Activated naive CD8-positive, alpha-beta T cell treated with anti-CD3 and anti-CD28 coated beads, Interleukin-2, amount 10 ng/mL, durations not matched to agents 7 days and 5 days (primary cell): ENCODE results near the gene TCERG1. TPM values are rescaled to one million over a fixed set of nuclear protein-coding genes. Genes with fewer than 3 reads are reported as not detected.

Experiments used
- ATAC-seq: fragments of 150-1000 bp; cut with Tn5 transposase; one replicate; pipeline ENCODE4 v1.10.0; 2021; ENCODE audit warnings: low read depth, moderate library complexity
- POLR2A ChIA-PET: fragments of 350-600 bp; sonication (Branson Sonifier 250); formaldehyde crosslinking; loops from one replicate; lab custom pipeline; 2021; ENCODE audit warnings: antibody characterized with exemption; lab: Charles Lee
- DNase-seq: peaks from one replicate; pipeline ENCODE4 v3.0.0; 2021
- H3K27ac Mint-ChIP-seq: one replicate; pipeline ENCODE4 v1.8.0; 2022; ENCODE audit warnings: mild to moderate bottlenecking, mixed read lengths
- H3K27me3 Mint-ChIP-seq: one replicate; pipeline ENCODE4 v1.8.0; 2022; ENCODE audit warnings: mild to moderate bottlenecking, moderate library complexity, mixed read lengths
- H3K36me3 Mint-ChIP-seq: one replicate; pipeline ENCODE4 v1.8.0; 2021; ENCODE audit warnings: mild to moderate bottlenecking, mixed read lengths
- H3K4me1 Mint-ChIP-seq: one replicate; pipeline ENCODE4 v1.8.0; 2021; ENCODE audit warnings: mixed read lengths
- H3K4me3 Mint-ChIP-seq: one replicate; pipeline ENCODE4 v1.8.0; 2022; ENCODE audit warnings: mild to moderate bottlenecking, moderate library complexity, mixed read lengths
- H3K9me3 Mint-ChIP-seq: one replicate; pipeline ENCODE4 v1.8.0; 2021; ENCODE audit warnings: mixed read lengths
- total RNA-seq, 2 experiments: library from RNA; stranded (reverse); gene quantifications; one replicate each; pipeline ENCODE4 v1.2.3, GENCODE V29; 2021

TCERG1 gene
- total RNA-seq, 2 experiments from 2014 or later = 79.9 to 90.2 TPM

DNA sequence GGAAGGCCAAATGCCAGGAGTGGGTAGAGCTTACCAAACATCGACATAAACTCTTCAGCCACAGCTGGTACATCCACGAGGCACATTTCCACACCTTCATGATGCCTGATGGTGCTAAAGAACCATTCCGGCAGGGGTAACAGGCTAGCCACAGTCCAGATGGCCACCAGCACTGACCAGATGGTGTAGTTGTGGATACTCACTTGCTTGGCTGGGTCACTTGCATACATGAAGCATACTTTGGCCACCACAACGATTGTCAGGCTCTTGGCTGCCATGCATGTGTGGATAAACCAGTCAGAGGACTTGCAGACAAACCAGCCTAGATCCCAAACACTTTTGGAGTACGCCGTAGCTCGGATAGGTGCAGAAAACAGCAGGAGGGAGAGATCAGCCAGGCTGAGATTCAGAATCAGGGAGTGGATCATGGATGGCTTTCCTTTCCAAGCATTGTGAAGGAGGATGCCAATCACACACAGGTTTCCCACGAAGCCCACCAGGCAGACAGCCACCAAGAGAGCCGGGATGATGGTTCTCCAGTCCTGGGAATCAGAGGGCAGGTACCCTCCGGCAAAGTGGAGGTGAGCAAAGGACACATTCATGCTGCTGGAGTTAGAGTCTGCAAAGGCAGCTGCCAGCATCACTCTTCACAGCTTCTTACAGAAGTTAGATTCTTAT is 68.5 kb downstream of the TCERG1 start:
- Mint-ChIP-seq H3K36me3 (peaks cover 9% of the 10 kb centered on the region), H3K4me1 (peaks cover 3% of the 10 kb centered on the region), H3K4me3 (no peak overlapping the region), H3K27ac (no peak overlapping the region), H3K9me3 (no peaks in the 10 kb centered on the region), H3K27me3 (peaks cover 8% of the 10 kb centered on the region)
- POLR2A ChIA-PET = no interaction called here
- DNase-seq = no peak
- no peak for ATAC-seq

DNA sequence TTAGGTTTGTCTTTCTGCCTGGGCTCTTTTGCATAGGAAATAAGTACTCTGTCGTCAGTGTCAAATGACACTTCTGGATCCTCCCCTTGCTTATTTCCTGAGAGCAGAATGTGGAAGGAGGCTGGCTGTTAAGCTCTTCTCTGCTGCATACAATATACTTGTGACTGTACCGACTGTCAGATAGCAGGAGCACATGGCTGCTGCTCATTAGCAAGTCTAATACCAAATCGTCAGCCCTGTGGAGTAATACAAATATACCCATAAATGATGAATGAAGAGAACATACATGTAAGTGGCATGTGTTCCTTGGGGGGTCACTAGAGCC is 69.0 kb downstream of the TCERG1 start, which contains the start of gene GPR151:
GPR151 (minus strand) TSS at position 40 of the 325 bp plus-strand sequence. CDS start 77 bp downstream, outside the sequence.
- Mint-ChIP-seq H3K36me3 (peaks cover 4% of the 10 kb centered on the region), H3K27ac (no peak within 1 kb of the TSS), H3K27me3 (peaks cover 8% of the 10 kb centered on the region), H3K4me3 (no peak within 1 kb of the TSS), H3K9me3 (no peaks in the 10 kb centered on the region), H3K4me1 (peaks cover 3% of the 10 kb centered on the region)
- DNase-seq (no peak), ATAC-seq (no peak)
- POLR2A ChIA-PET = no interaction called here

DNA sequence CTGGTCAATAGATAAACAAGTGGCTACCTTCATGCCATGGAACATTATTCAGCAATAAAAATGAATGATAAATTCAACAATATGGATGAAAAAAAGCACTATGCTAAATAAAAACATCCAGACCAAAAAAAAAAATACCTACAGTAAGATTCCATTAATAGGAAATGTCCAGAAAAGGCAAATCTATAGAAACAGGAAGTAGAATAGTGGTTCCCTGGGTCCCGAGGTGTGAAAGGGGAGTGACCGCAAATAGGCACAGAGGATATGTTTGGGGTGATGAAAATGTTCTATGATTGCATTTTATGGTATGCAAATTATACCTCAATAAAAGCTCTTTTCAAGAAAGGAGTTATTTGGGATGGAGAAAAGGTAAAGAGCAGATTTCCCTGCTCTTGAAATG is 72.4 kb downstream of the TCERG1 start:
- ATAC-seq = no peak
- Mint-ChIP-seq H3K4me1 (peaks cover 3% of the 10 kb centered on the region), H3K4me3 (no peak overlapping the region), H3K9me3 (no peaks in the 10 kb centered on the region), H3K27ac (no peak overlapping the region), H3K27me3 (peaks cover 10% of the 10 kb centered on the region), H3K36me3 (peaks cover 3% of the 10 kb centered on the region)
- POLR2A ChIA-PET = interaction anchor here (0.7 kb wide), 1 partner anchor 10 kb away, joined by 3 read pairs; no protein-coding TSS in a partner anchor
- no peak for DNase-seq

DNA sequence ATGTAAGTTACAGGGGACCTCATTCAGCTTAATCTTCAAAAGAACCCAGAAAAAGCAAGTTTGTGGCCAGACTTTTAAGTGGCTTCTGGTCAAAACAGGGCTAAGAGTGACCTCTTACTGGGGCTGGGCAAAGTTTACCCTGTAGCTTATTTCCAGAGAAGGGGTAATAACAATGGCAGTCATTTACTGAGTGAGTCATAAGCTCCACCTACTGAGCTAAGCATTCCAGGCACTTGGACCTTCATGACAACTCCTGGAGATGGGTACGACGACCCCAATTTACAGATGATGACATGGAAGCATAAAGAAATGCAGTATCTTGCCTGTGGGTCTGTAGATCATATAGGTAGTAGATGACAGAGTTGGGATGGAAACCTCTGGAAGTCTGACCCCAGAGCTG is 73.6 kb downstream of the TCERG1 start:
- H3K27ac Mint-ChIP-seq = no peak overlapping the region
- H3K4me1 Mint-ChIP-seq = peaks cover 3% of the 10 kb centered on the region
- DNase-seq (no peak), ATAC-seq (no peak)
- no peaks in the 10 kb centered on the region for H3K9me3 Mint-ChIP-seq
- H3K36me3 Mint-ChIP-seq = no peaks in the 10 kb centered on the region
- peaks cover 10% of the 10 kb centered on the region for H3K27me3 Mint-ChIP-seq
- no peak overlapping the region for H3K4me3 Mint-ChIP-seq
- POLR2A ChIA-PET = no interaction called here

DNA sequence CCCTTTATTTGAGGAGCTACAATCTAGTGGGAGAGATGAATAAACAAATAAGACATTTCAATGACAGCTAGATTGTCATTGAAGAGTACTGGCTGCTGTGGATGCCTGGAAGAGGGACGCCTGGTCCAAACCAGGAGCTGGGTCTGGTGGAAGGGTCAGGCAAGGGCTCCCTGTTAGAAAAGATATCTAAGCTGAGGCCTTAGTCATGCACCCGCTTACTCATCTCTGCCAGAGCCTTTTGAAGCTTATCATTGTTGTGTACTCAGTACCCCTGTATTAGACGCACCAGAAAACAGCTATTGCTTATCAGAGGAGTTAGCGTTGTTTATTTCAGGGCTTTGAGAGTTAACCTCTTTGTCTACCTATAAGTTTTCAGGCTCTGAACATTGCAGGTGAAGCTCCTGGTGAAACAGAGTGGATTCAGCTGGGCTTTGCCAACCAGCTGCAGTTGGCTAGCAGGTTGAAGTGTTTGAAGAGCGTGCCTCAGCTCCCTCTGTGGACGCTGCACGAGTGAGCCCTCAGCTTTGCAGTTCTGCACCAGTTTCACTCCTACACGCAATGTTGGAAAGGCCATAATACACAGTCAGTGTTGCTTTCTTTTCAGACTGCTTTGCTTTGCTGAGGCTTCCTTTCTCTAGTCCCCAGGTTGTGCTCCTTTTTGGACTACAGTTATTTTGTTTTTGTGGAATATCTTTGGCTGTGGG is 74.4 kb downstream of the TCERG1 start:
- no peak for ATAC-seq
- Mint-ChIP-seq H3K4me3 (no peak overlapping the region), H3K36me3 (no peaks in the 10 kb centered on the region), H3K27ac (no peak overlapping the region), H3K9me3 (no peaks in the 10 kb centered on the region), H3K27me3 (peaks cover 12% of the 10 kb centered on the region), H3K4me1 (peaks cover 3% of the 10 kb centered on the region)
- POLR2A ChIA-PET = no interaction called here
- no peak for DNase-seq

DNA sequence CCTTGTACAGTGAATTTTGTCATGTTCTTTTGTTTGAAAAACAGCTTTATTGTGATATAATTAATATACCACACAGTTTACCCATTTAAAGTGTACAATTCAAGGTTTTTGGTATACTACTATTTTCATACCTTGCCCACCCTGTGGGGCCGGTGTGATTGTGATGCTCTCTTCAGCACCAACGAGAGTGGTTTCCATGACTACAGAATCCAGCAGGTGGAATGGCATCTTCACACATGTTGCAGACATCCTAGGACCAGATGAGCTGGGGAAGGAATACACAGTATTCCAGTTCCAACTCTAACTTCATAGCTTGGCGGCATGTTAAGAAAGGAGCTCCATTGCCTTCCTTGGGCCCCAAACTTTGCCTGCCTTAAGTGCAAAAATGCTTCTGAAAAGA is 76.6 kb downstream of the TCERG1 start:
- POLR2A ChIA-PET = no interaction called here
- no peaks in the 10 kb centered on the region for H3K9me3 Mint-ChIP-seq
- ATAC-seq (no peak), DNase-seq (no peak)
- H3K27ac Mint-ChIP-seq = no peak overlapping the region
- no peaks in the 10 kb centered on the region for H3K36me3 Mint-ChIP-seq
- no peak overlapping the region for H3K4me3 Mint-ChIP-seq
- H3K4me1 Mint-ChIP-seq = peaks cover 3% of the 10 kb centered on the region
- peaks cover 18% of the 10 kb centered on the region for H3K27me3 Mint-ChIP-seq

DNA sequence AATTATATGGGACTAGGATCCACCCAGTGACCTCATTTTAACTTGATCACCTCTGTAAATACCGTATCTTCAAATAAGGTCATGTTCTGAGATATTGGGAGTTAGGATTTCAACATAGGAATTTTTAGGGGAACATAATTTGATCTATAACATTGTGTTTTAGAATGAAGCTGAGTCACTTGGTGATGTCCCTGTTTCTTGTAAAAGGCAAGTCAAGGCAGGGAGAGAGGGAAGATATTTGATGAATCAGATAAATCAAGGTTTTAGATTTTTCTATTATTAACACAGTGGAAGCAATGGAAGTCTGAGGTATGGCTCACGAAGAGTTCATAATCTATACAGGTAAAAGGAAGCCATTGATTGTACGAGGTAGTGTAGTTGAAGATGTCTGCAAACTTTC is 80.7 kb downstream of the TCERG1 start:
- Mint-ChIP-seq H3K36me3 (no peaks in the 10 kb centered on the region), H3K4me1 (peaks cover 7% of the 10 kb centered on the region), H3K4me3 (no peak overlapping the region), H3K27me3 (peaks cover 11% of the 10 kb centered on the region), H3K27ac (no peak overlapping the region), H3K9me3 (no peaks in the 10 kb centered on the region)
- no peak for DNase-seq
- ATAC-seq = no peak
- POLR2A ChIA-PET = no interaction called here

DNA sequence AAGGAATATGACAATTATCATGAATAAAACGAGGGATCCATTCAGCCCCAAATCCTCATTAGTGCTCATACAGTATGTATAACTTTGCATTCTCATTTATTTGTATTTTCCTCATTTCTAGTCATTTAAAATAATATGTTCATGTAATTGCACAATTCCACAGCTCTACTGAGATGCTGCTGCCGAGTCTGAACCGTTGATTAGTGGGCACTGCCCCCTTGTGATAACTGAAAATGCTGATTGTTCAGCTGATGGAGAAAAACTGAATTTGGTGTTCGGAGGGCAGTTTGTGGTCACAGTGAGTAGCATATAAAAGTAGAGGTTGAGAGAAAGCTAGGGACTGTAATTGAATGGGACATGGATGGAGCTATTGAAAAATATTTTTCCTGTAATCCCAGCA is 81.1 kb downstream of the TCERG1 start:
- Mint-ChIP-seq H3K4me3 (no peak overlapping the region), H3K4me1 (peaks cover 7% of the 10 kb centered on the region), H3K9me3 (no peaks in the 10 kb centered on the region), H3K27me3 (peaks cover 11% of the 10 kb centered on the region), H3K27ac (no peak overlapping the region), H3K36me3 (no peaks in the 10 kb centered on the region)
- DNase-seq (no peak), ATAC-seq (no peak)
- POLR2A ChIA-PET = no interaction called here

DNA sequence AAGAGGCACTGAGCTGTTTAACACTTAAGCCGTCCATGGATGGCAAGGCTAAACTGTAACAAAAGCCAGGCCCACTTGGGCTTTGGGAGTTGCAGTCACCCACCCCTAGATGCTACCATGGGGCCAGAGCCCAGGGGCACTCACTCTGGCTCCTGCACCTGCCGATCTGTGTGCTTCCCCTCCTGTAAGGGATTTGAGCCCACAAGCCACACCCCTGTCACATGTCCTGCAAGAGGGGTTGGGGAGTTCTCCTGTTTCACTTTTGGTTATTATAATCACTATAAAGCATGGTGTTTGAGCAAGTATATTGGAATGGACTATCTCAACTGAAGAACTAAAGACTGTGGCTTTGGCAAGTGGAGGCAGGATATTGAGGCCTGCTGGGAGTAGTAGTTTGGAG is 82.9 kb downstream of the TCERG1 start:
- DNase-seq = no peak
- ATAC-seq = peak; percentile 63
- no peaks in the 10 kb centered on the region for H3K9me3 Mint-ChIP-seq
- peak overlapping the region; percentile 17 for H3K4me3 Mint-ChIP-seq
- H3K27me3 Mint-ChIP-seq = peaks cover 11% of the 10 kb centered on the region
- H3K4me1 Mint-ChIP-seq = peaks cover 12% of the 10 kb centered on the region
- no peaks in the 10 kb centered on the region for H3K36me3 Mint-ChIP-seq
- POLR2A ChIA-PET = no interaction called here
- H3K27ac Mint-ChIP-seq = no peak overlapping the region

DNA sequence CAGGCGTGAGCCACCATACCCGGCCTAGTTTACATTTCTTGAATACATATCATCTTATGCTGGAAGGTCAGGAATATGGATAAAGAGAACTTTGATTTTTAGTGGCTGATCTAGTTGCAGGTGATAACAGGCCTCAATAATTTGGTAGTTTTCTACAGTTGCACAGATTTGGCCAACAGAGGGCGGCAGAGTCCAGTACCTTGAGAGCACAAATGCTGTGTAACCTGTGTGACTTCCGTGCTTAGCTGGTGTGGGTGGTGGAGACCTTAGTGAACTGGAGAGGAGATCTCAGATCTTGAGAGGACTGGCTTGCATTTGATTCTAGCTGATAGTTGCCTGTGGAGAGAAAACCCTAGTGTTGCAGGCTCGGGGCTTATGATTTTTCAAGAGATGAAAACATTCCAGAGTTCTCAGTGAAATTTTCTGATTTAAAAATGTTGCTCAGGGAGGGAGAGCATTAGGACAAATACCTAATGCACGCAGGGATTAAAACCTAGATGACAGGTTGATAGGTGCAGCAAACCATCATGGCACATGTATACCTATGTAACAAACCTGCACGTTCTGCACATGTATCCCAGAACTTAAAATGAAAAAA is 86.2 kb downstream of the TCERG1 start:
- DNase-seq = peak; percentile 71
- Mint-ChIP-seq H3K36me3 (no peaks in the 10 kb centered on the region), H3K9me3 (no peaks in the 10 kb centered on the region), H3K4me3 (no peak overlapping the region), H3K27ac (no peak overlapping the region), H3K4me1 (peaks cover 12% of the 10 kb centered on the region), H3K27me3 (no peaks in the 10 kb centered on the region)
- peak; percentile 96 for ATAC-seq
- POLR2A ChIA-PET = no interaction called here

DNA sequence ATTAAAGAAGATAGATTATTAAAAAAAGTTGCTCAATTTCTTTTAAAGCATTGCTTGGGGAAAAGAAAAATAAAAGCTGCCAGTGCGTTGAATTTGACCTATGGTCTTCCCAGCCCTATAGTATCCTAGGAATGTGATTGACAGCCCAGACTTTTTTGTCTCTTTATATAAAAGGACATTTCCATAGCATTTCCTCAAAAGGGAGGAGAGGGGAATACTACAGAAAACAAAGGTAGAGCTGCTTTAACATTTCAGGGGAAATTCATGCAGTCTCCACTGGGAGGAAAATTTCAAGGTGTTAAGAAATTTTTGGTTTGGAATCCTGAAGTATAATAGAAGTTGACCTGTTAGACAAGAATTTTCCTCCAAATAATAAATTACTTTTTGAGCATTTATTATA is 86.7 kb downstream of the TCERG1 start:
- peaks cover 12% of the 10 kb centered on the region for H3K4me1 Mint-ChIP-seq
- POLR2A ChIA-PET = no interaction called here
- H3K27ac Mint-ChIP-seq = no peak overlapping the region
- no peaks in the 10 kb centered on the region for H3K36me3 Mint-ChIP-seq
- no peak overlapping the region for H3K4me3 Mint-ChIP-seq
- no peaks in the 10 kb centered on the region for H3K9me3 Mint-ChIP-seq
- DNase-seq = no peak
- H3K27me3 Mint-ChIP-seq = no peaks in the 10 kb centered on the region
- no peak for ATAC-seq

DNA sequence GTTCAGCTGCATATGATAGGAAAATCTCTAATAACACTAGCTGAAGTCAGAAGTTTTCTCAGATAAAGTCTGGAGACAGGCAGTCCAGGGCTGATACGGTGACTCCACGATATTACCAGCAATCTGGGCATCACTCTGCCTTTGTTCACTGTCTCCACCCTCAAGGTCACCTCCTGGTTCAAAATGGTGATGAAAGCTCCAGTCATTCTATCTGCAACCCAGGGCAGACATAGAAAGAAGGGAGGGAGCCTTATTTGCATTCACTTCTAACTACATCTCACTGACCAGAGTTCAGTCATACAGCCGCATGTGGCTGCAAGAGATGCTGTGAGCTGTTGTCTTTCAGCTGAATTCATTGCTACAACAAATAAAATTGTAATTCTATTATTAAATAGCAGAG is 91.3 kb downstream of the TCERG1 start:
- DNase-seq = no peak
- H3K4me3 Mint-ChIP-seq = no peak overlapping the region
- POLR2A ChIA-PET = no interaction called here
- peaks cover 4% of the 10 kb centered on the region for H3K4me1 Mint-ChIP-seq
- no peaks in the 10 kb centered on the region for H3K27me3 Mint-ChIP-seq
- no peak for ATAC-seq
- H3K27ac Mint-ChIP-seq = no peak overlapping the region
- no peaks in the 10 kb centered on the region for H3K36me3 Mint-ChIP-seq
- H3K9me3 Mint-ChIP-seq = no peaks in the 10 kb centered on the region

DNA sequence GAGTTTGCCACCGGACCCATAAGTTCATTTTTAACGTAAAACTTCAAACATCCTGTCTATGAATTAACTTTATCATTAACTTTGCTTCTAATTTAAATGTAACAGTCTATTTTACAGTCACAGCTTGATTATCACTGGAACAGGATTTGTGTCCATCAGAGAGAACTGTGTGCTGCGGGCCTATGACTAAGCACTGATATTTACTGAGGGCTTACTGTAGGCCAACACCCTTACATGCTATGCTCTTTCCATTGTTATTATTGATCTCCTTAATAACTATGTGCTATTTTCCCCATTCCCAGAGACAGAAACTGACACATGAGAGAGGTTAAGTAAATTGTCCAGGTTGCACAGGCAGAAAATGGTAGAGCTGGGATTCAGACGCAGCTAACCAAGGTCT is 92.8 kb downstream of the TCERG1 start:
- H3K9me3 Mint-ChIP-seq = no peaks in the 10 kb centered on the region
- H3K27ac Mint-ChIP-seq = no peak overlapping the region
- DNase-seq (no peak), ATAC-seq (no peak)
- H3K27me3 Mint-ChIP-seq = no peaks in the 10 kb centered on the region
- no peak overlapping the region for H3K4me3 Mint-ChIP-seq
- H3K36me3 Mint-ChIP-seq = no peaks in the 10 kb centered on the region
- no peaks in the 10 kb centered on the region for H3K4me1 Mint-ChIP-seq
- POLR2A ChIA-PET = no interaction called here

DNA sequence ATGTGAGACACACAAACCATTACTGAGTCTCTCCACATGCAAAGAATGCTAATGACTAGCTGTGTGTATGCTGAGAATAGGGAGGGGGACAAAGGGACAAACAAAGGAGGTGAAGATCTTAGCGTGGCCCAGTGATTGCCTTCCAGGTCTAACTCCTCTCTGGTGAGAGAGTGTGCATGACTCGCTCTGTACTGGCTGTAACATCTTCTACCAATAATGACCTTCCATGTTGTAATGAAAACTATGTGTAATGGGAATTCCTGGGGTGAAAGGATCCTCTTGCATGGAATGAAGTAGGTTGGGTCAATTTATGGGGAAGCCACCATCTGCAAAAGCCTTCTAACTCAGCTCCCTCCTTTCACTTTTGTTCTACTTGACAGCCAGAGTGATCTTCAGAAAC is 93.3 kb downstream of the TCERG1 start:
- POLR2A ChIA-PET = interaction anchor here (0.7 kb wide), 1 partner anchor 404 kb away, joined by 3 read pairs; no protein-coding TSS in a partner anchor

More for the DNA sequence above, 93.3 kb downstream of the TCERG1 start:
- DNase-seq (no peak), ATAC-seq (no peak)
- Mint-ChIP-seq H3K9me3 (no peaks in the 10 kb centered on the region), H3K27me3 (no peaks in the 10 kb centered on the region), H3K4me1 (no peaks in the 10 kb centered on the region), H3K36me3 (no peaks in the 10 kb centered on the region), H3K27ac (no peak overlapping the region), H3K4me3 (no peak overlapping the region)
